DMS53 treated with DMSO at 0.1 percent for 48 hours (cell line): ENCODE measurements around the gene LGR6.
"Not testable (repeated sequence)": the region's sequence is repeated elsewhere in the genome, so short reads cannot be mapped to it uniquely, and the experiment has no call there.

Source experiments
- DNase-seq: peaks from one replicate; lab custom pipeline; 2025; ENCODE audit not compliant: unreplicated experiment; lab: John Stamatoyannopoulos, UW

The LGR6 gene

GRCh38 chr1:202159534-202160371 is 33.8 kb upstream of the LGR6 start:
- DNase-seq: no peak

- DNase-seq: no peak
These were observed 33.1 kb upstream of the LGR6 start, which contains the start of gene PTPN7 for GRCh38 chr1:202160377-202160940. Gene PTPN7, minus strand, starts transcription at chr1:202160602. Its CDS starts 1,200 bp downstream, at chr1:202159402.

DNA sequence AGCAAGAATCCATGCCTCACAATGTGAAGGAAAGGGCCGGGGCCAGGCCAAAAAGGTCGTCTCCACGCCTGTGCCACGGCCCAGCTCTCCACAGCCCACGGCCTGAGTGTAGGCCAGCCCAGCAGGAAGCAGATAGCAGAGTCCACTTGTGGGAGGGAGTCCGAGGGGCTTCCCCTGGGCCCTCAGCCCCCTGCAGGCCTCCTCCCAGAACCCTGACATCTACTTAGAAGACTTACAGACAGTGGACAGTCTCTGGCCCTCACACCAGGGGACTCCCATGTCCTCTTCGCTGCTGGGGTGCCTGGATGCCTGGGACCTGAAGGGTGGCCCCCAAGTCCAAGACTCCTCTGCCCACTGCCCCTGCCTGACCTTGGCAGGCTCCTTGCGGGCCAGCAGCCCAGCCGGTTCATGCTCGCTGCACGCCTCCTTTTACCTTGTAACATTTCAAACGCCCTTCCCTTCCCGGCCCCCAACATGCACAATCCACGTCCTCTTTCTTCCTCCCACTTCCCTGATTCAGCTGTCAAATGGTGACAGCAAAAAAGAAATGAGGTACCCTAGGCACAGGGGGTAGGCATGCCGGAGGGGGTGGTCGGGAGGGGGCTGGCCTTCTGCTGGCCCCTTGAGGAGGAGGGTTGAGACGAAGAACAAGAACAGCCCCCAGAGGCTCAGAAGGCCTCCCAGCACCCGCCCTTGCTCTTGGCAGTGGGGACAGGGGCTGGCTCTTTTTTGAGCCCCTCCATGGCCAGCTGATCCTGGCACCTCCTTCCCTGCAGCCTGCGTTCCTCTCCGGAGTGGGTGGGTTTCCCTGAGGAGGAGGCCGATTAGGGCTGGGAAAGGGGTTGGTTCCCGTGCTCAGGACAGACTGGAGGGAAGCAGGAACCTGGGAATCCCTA is 32.2 kb upstream of the LGR6 start:
- no peak for DNase-seq

- DNase-seq: no peak
These were observed 31.6 kb upstream of the LGR6 start for GRCh38 chr1:202162047-202162417.

- DNase-seq: no peak
These were observed 30.9 kb upstream of the LGR6 start for GRCh38 chr1:202162418-202163280.

DNA sequence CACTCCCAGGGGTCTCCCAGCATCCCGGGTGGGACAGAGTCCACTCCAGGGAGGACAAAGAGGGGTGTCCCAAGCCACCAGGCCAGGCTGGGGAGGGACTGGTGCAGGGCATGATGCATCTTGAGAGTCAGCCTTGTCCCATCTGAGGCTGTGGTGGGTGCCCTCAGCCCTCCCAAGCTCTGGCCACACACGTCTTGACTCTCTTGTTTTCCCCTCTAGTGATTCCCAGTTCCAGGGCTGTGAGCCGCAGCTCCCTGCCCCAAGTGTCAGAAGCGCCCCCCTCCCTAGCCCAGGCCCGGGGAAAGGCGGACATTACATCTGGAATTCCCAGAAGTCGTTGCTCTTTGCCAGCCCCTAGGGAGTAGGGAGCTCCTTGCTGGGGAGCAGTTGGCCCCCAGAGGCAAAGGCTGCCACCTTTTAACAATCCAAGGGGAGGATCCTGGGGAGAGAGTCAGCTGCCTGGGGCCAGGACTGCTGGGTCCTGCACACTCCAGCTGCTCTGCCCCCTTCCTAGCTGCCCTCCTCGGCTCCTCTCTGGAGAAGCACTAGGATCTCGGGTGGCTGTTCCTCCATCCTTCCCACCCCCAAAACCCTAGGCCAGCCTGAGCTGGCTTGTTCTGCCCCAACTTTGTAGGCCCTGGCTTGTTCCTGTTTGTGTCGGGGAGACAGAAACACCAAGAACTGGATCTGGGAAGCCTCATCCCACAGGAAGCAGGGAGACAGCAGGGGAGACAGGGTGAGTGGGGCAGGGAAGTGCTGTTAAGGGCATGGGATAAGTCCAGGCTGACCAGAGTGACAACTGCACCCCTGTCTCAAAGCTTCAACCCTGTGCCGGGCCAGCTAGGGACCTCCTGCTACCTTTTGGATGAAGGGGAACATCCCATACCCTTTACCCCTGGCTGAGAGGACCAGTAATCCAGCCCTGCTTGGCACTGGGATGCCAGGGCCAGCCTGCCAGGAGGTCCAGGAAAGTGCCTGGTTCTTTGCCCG is 30.0 kb upstream of the LGR6 start:
- DNase-seq: no peak

- DNase-seq: no peak
These were observed 29.1 kb upstream of the LGR6 start for GRCh38 chr1:202164271-202165037.

DNA sequence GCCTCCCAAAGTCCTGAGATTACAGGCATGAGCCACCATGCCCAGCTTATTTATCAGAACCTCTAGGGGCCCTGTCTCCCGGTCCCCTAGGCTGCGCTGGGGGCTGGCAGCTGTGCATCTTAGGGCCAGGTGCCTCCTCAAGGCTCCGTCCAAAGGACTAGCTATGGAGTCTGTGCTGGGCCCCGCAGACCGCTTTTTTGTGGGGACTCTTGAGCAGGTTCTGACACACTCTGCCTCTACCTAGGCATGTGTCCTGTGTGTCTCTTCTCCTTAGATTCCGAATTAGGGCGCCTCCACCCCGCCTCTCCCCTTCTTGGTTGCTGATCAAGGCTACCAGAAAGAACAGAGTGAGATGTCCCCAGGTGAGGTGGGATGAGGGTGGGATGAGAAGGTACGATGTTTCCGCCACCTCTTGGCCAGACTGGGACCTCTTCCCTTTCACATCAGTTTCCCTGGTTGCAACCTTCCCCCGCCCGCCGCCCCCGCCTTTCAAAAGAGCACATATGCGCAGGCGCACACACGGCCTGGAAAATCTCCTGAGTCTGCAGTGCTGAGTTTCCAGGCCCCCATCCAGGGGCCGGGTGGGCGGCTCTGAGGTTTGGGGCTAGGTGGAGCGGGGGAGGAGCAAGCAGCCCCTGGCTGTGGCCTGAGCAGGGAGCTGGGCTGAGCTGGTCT is 28.2 kb upstream of the LGR6 start:
- no peak for DNase-seq

GRCh38 chr1:202165942-202166843 is 27.4 kb upstream of the LGR6 start:
- no peak for DNase-seq

- not testable (repeated sequence) for DNase-seq
These were observed 26.5 kb upstream of the LGR6 start for GRCh38 chr1:202167054-202167453.

GRCh38 chr1:202167708-202168415 is 25.7 kb upstream of the LGR6 start:
- no peak for DNase-seq

GRCh38 chr1:202168861-202169260 is 24.7 kb upstream of the LGR6 start:
- DNase-seq: no peak

- no peak for DNase-seq
These were observed 22.9 kb upstream of the LGR6 start for GRCh38 chr1:202170726-202171125.

DNA sequence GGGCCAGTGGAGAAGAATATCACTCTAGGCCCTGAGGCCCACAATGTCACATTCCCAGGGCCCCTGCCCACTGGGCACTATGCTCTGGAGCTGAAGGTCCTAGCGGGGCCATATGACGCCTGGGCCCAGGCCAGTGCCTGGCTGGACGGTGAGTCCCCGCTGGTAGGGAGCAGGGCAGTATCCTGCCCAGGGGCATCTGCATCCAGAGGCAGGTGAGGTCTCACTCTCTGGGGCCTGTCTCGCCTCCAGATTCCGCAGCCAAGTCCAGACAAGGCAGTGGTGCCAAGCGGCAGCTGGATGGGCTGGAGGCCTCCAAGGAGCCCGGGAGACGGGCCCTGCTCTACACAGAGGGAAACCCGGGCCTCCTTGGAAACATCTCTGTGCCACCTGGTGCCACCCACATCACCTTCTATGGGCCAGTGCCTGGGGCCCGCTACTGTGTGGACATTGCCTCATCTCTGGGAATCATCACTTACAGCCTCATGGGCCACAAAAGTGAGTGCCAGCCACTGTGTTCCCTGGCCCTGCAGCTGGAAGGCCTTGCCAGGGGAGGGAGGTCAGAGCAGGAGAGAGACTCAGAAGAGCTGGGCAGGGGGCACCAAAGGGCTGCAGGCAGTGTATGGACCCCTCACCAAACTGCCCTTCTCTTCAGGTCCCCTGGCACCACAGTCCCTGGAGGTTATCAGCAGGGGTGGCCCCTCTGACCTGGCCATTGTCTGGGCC is 22.1 kb upstream of the LGR6 start:
- no peak for DNase-seq

DNA sequence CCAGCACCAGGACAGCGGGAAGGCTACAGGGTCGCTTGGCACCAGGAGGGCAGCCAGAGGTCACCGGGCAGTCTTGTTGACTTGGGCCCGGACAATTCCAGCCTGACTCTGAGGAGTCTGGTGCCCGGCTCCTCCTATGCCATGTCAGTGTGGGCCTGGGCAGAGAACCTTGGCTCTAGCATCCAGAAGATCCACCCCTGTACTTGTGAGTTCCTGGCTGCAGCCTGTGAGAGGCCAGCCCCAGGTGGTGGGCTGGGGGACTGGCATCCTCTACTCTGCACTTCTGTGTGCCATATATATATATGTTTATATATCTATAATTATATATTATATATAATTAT is 21.6 kb upstream of the LGR6 start:
- DNase-seq: no peak

DNA sequence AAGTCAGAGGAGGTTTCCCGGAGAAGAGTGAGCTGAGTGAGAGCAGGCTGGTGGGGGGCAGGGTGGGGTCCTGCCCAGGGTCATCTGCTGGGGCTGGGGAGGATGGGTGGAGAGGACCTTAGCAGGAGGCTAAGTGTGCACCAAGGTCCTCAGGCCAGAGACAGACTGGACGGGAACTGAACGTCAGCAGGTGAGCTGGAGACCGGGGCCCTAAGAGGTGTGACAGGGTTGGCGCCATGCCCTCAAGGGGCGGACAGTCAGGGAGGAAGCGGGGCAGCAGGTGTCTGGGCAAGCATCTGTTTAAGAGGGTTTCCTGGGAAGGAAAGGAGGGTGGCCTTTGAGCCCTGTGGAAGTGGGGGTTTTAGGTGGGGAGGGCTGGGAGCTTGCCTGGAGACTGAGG is 19.6 kb upstream of the LGR6 start:
- DNase-seq: no peak
